ENCODE data around the gene GPR107. TPM values are rescaled to one million over a fixed set of nuclear protein-coding genes. Genes with fewer than 3 reads are reported as not detected.
"Not testable (repeated sequence)": the region's sequence is repeated elsewhere in the genome, so short reads cannot be mapped to it uniquely, and the experiment has no call there.

GPR107 gene
- total RNA-seq, 5 donors from 2014 or later (not counting 1 experiment from before 2014, with no cell fraction given): 21.3 to 29.1 (median 22.1) TPM

DNA sequence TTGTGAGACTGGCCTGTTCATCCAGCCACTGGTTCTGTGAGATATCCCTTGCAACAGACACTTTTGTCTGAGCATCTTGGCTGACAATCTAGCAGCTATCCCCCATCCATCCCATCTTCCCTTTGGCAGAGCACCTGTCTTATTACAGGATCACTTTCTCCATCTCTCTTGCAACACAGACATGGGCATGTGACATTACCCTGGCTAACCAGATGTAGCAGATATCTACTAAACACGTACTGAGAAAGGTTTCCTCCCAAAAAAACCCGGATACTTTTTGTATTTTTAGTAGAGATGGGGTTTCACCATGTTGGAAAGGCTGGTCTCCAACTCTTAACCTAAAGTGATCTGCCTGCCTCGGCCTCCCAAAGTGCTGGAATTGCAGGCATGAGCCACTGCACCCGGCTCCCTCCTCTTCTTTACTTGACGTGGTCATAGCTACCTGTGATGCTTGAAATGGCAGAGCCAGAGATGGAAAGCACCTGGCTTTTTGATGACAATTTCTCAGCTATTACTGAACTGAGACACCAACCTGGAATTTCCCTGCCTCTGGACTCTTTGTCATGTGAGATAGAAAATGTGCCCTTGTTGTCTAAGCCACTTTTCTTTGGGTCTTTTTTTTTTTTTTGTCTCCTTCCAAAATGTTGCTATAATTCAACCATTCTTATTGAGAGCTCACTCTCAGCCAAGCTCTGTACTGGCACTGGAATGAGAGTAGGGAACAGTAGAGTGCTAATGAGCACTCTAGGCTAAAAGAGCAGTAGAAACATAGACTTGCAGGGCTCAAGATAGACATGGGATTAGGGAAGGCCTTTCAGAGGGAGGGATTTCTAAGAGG, 43.3 kb upstream of the GPR107 start:
- Histone ChIP-seq H3K27me3 (replicated peaks in 1 of 2; ENCODE audit: control insufficient read depth in 2 of 2, extremely low read depth in 1 of 2, insufficient read depth in 2 of 2, low read length in 1 of 2) (no peaks in the 10 kb centered on the region), H3K9me3 (no peaks in the 10 kb centered on the region), H3K4me1 (ENCODE audit: control insufficient read depth in 1 of 2, extremely low read depth in 1 of 2, insufficient read depth in 2 of 2, low read length in 2 of 2) (peaks cover 8 to 60% of the 10 kb centered on the region in 2 experiments), H3K36me3 (ENCODE audit: control insufficient read depth in 2 of 2, extremely low read depth in 1 of 2, insufficient read depth in 1 of 2, low read length in 1 of 2) (peaks cover 0 to 3% of the 10 kb centered on the region in 2 donors), H3K27ac (ENCODE audit: low read length) (peak overlapping the region; percentile 98), H3K4me3 (ENCODE audit: control insufficient read depth in 1 of 2, extremely low read depth in 1 of 2, low read length in 1 of 2) (no peak overlapping the region)
- WGBS (ENCODE audit: insufficient coverage): 53% methylated on average over 2 of the region's 5 CpGs
- Mint-ChIP-seq H3K27ac (peak overlapping the region; percentile 82 to 86), H3K27me3 (no peaks in the 10 kb centered on the region), H3K4me3 (peak overlapping the region in 2 of 3 donors; percentile 11 to 54), H3K4me1 (peaks cover 85 to 87% (median 85%) of the 10 kb centered on the region in 3 donors), H3K36me3 (peaks cover 15% of the 10 kb centered on the region), H3K9me3 (peaks cover 0 to 3% (median 0%) of the 10 kb centered on the region in 3 donors)
- ATAC-seq (replicated peaks in 1 of 4) (peak; percentile 41 to 82 (median 54)), DNase-seq (peak in 31 of 35 experiments; percentile 17 to 90 (median 53))
- ChIA-PET POLR2A (interaction anchor here (0.6 to 1.3 kb wide), 15 partner anchors 10 to 175 kb away, joined by 3 to 7 read pairs (median 4); no protein-coding TSS in a partner anchor), CTCF (interaction anchor here in 1 of 2 donors (0.7 to 1.6 kb wide), 7 partner anchors 10 to 47 kb away, joined by 3 to 9 read pairs (median 5); no protein-coding TSS in a partner anchor)

DNA sequence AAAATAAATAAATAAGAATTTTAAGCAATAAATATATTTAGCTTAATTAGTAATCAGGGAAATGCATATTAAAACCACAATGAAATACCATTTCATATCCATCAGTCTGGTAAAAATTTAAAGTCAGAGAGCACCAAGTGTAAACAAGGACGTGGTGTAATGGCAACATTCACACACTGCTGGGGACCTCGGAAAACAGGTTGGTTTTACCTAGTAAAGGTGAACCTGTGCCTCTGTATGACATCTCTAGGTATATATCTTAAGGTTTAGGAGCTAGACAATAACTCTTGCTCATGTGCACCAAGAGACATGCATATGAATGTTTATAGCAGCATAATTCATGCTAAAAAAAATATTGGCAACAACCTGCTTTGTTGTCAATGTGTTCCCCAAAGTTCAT, 40.4 kb upstream of the GPR107 start:
- POLR2A ChIA-PET: no interaction called here
- no peak overlapping the region for H3K4me3 ChIP-seq (ENCODE audit: control insufficient read depth in 1 of 2, extremely low read depth in 1 of 2, low read length in 1 of 2)
- peaks cover 68 to 78% (median 73%) of the 10 kb centered on the region in 3 donors for H3K4me1 Mint-ChIP-seq
- CTCF ChIA-PET: interaction anchor here in 1 of 2 donors (0.8 kb wide), 1 partner anchor 18 kb away, joined by 3 read pairs; no protein-coding TSS in a partner anchor
- WGBS (ENCODE audit: insufficient coverage): no CpG with 5 or more reads among the region's 2 CpGs
- peak overlapping the region; percentile 64 to 84 for H3K27ac Mint-ChIP-seq
- DNase-seq (no peak), ATAC-seq (replicated peaks in 1 of 4) (no peak)
- peaks cover 25% of the 10 kb centered on the region for H3K36me3 Mint-ChIP-seq
- no peaks in the 10 kb centered on the region for H3K9me3 ChIP-seq
- H3K9me3 Mint-ChIP-seq: peaks cover 2 to 3% (median 3%) of the 10 kb centered on the region in 3 donors
- H3K27me3 Mint-ChIP-seq: no peaks in the 10 kb centered on the region
- H3K4me1 ChIP-seq (ENCODE audit: control insufficient read depth in 1 of 2, extremely low read depth in 1 of 2, insufficient read depth in 2 of 2, low read length in 2 of 2): peaks cover 5 to 46% of the 10 kb centered on the region in 2 experiments
- no peaks in the 10 kb centered on the region for H3K27me3 ChIP-seq (replicated peaks in 1 of 2; ENCODE audit: control insufficient read depth in 2 of 2, extremely low read depth in 1 of 2, insufficient read depth in 2 of 2, low read length in 1 of 2)
- peaks cover 7 to 9% of the 10 kb centered on the region in 2 donors for H3K36me3 ChIP-seq (ENCODE audit: control insufficient read depth in 2 of 2, extremely low read depth in 1 of 2, insufficient read depth in 1 of 2, low read length in 1 of 2)
- H3K27ac ChIP-seq (ENCODE audit: low read length): peak overlapping the region; percentile 25
- H3K4me3 Mint-ChIP-seq: no peak overlapping the region

DNA sequence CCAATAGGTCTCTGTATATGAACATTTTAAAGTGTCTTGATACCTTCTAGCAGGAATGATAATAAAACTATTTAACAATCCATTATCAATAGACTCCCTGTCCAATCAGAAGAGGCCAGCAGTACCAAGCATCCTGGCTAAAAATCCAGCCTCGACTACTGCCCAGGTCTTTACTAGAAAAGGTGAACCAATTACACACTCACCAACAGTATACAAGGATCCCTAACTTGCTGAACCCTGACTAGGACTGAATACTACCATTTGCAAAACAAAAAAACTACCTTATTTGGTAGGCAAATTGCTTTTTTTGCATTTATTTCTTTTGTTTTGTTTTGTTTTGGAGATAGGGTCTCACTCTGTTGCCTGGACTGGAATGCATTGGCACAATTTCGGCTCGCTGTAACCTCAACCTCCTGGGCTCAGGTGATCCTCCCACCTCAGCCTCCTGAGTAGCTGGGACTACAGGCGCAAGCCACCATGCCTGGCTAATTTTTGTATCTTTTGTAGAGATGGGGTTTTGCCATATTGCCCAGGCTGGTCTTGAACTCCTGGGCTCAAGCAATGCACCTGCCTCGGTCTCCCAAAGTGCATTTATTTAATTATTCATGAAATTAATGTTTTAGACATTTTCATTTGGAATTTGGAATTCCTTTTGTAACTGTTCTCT, 38.2 kb upstream of the GPR107 start:
- ChIA-PET CTCF (no interaction called here), POLR2A (interaction anchor here (0.5 to 1.1 kb wide), 3 partner anchors 14 to 92 kb away, joined by 3 to 11 read pairs (median 6); no protein-coding TSS in a partner anchor)
- no peak overlapping the region for H3K27ac ChIP-seq (ENCODE audit: low read length)
- Mint-ChIP-seq H3K4me1 (peaks cover 61 to 71% (median 66%) of the 10 kb centered on the region in 3 donors), H3K4me3 (no peak overlapping the region), H3K9me3 (peaks cover 2 to 3% (median 3%) of the 10 kb centered on the region in 3 donors), H3K36me3 (peaks cover 27% of the 10 kb centered on the region), H3K27ac (peak overlapping the region in 1 of 2 donors; percentile 52), H3K27me3 (no peaks in the 10 kb centered on the region)
- peaks cover 7 to 16% of the 10 kb centered on the region in 2 donors for H3K36me3 ChIP-seq (ENCODE audit: control insufficient read depth in 2 of 2, extremely low read depth in 1 of 2, insufficient read depth in 1 of 2, low read length in 1 of 2)
- no peaks in the 10 kb centered on the region for H3K27me3 ChIP-seq (replicated peaks in 1 of 2; ENCODE audit: control insufficient read depth in 2 of 2, extremely low read depth in 1 of 2, insufficient read depth in 2 of 2, low read length in 1 of 2)
- DNase-seq (no peak), ATAC-seq (replicated peaks in 1 of 4) (no peak)
- H3K9me3 ChIP-seq: no peaks in the 10 kb centered on the region
- 78% methylated on average over 1 of the region's 5 CpGs for WGBS (ENCODE audit: insufficient coverage)
- H3K4me1 ChIP-seq (ENCODE audit: control insufficient read depth in 1 of 2, extremely low read depth in 1 of 2, insufficient read depth in 2 of 2, low read length in 2 of 2): peaks cover 5 to 44% of the 10 kb centered on the region in 2 experiments
- no peak overlapping the region for H3K4me3 ChIP-seq (ENCODE audit: control insufficient read depth in 1 of 2, extremely low read depth in 1 of 2, low read length in 1 of 2)

DNA sequence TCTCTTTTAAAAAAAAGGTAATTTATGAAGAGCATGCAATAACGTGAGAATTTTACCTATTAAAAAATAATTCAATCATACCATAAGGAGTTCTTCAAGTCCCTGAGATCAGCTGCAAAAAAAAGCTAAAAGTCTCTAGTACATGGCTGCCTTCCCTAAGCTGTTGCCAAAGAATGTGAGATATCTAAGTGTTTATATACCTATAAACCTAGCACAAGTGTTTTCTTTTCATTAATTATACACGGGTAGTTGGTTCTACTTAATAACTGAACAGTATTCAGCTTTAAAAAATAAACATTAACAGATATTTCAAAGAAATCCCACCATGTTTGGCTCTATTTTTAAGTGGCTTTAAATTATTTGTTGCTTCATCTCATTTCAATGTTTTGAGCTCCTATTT, 36.6 kb upstream of the GPR107 start:
- Mint-ChIP-seq H3K4me3 (no peak overlapping the region), H3K4me1 (peaks cover 63 to 72% (median 67%) of the 10 kb centered on the region in 3 donors), H3K9me3 (peaks cover 0 to 3% (median 2%) of the 10 kb centered on the region in 3 donors), H3K27me3 (no peaks in the 10 kb centered on the region), H3K36me3 (peaks cover 25% of the 10 kb centered on the region), H3K27ac (peak overlapping the region; percentile 85)
- DNase-seq: no peak
- no CpG with 5 or more reads among the region's 2 CpGs for WGBS (ENCODE audit: insufficient coverage)
- peaks cover 7 to 16% of the 10 kb centered on the region in 2 donors for H3K36me3 ChIP-seq (ENCODE audit: control insufficient read depth in 2 of 2, extremely low read depth in 1 of 2, insufficient read depth in 1 of 2, low read length in 1 of 2)
- H3K4me1 ChIP-seq (ENCODE audit: control insufficient read depth in 1 of 2, extremely low read depth in 1 of 2, insufficient read depth in 2 of 2, low read length in 2 of 2): peaks cover 7 to 46% of the 10 kb centered on the region in 2 experiments
- no peak for ATAC-seq (replicated peaks in 1 of 4)
- peak overlapping the region; percentile 24 for H3K27ac ChIP-seq (ENCODE audit: low read length)
- no peak overlapping the region for H3K4me3 ChIP-seq (ENCODE audit: control insufficient read depth in 1 of 2, extremely low read depth in 1 of 2, low read length in 1 of 2)
- no peaks in the 10 kb centered on the region for H3K9me3 ChIP-seq
- no peaks in the 10 kb centered on the region for H3K27me3 ChIP-seq (replicated peaks in 1 of 2; ENCODE audit: control insufficient read depth in 2 of 2, extremely low read depth in 1 of 2, insufficient read depth in 2 of 2, low read length in 1 of 2)
- CTCF ChIA-PET: interaction anchor here in 1 of 2 donors (0.5 to 1.5 kb wide), 3 partner anchors 12 to 24 kb away, joined by 3 to 6 read pairs (median 4); no protein-coding TSS in a partner anchor
- POLR2A ChIA-PET: interaction anchor here (0.5 to 1.3 kb wide), 6 partner anchors 17 to 131 kb away, joined by 3 to 19 read pairs (median 4); no protein-coding TSS in a partner anchor

DNA sequence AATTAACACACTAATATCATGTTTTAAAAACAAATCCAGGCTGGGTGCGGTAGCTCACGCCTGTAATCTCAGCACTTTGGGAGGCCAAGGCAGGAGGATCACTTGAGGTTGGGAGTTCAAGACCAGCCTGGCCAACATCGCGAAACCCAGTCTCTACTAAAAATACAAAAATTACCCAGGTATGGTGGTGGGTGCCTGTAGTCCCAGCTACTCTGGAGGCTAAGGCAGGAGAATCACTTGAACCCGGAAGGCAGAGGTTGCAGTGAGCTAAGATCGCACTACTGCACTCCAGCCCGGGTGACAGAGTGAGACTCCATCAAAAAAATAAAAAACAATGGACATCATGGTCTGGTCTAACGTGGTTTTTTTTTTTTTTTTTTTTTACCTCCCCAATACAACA, 36.2 kb upstream of the GPR107 start:
- Mint-ChIP-seq H3K27ac (peak overlapping the region; percentile 16 to 55), H3K36me3 (peaks cover 24% of the 10 kb centered on the region), H3K4me1 (peaks cover 63 to 71% (median 67%) of the 10 kb centered on the region in 3 donors)
- not testable (repeated sequence) for H3K4me3 Mint-ChIP-seq; H3K9me3 ChIP-seq; H3K9me3 Mint-ChIP-seq; H3K4me3 ChIP-seq (ENCODE audit: control insufficient read depth in 1 of 2, extremely low read depth in 1 of 2, low read length in 1 of 2); H3K27me3 Mint-ChIP-seq; ATAC-seq (replicated peaks in 1 of 4); H3K27me3 ChIP-seq (replicated peaks in 1 of 2; ENCODE audit: control insufficient read depth in 2 of 2, extremely low read depth in 1 of 2, insufficient read depth in 2 of 2, low read length in 1 of 2); DNase-seq
- Histone ChIP-seq H3K27ac (ENCODE audit: low read length) (peak overlapping the region; percentile 24), H3K4me1 (ENCODE audit: control insufficient read depth in 1 of 2, extremely low read depth in 1 of 2, insufficient read depth in 2 of 2, low read length in 2 of 2) (peaks cover 5 to 50% of the 10 kb centered on the region in 2 experiments), H3K36me3 (ENCODE audit: control insufficient read depth in 2 of 2, extremely low read depth in 1 of 2, insufficient read depth in 1 of 2, low read length in 1 of 2) (peaks cover 7 to 16% of the 10 kb centered on the region in 2 donors)
- no CpG with 5 or more reads among the region's 8 CpGs for WGBS (ENCODE audit: insufficient coverage)
- ChIA-PET CTCF (interaction anchor here (0.8 to 1.5 kb wide), 3 partner anchors 12 to 25 kb away, joined by 3 to 6 read pairs (median 6); no protein-coding TSS in a partner anchor), POLR2A (interaction anchor here (0.6 to 1.3 kb wide), 5 partner anchors 17 to 131 kb away, joined by 3 to 19 read pairs (median 5); no protein-coding TSS in a partner anchor)
